HEK293T (cell line): ENCODE results near the gene LACTBL1.

Experiments used
- CTBP1 ChIP-seq: fragments of 450-650 bp; IDR thresholded peaks from 2 replicates; pipeline ENCODE4 v1.6.1; 2016; ENCODE audit warnings: borderline replicate concordance
- ELF4 ChIP-seq: fragments of 450-650 bp; IDR thresholded peaks from 2 replicates; pipeline ENCODE4 v1.6.1; 2017; ENCODE audit warnings: antibody characterized with exemption
- FOXM1 ChIP-seq: fragments of 450-650 bp; IDR thresholded peaks from 2 replicates; pipeline ENCODE4 v1.6.1; 2017; ENCODE audit warnings: mild to moderate bottlenecking, borderline replicate concordance
- HDGF ChIP-seq: fragments of 450-650 bp; IDR thresholded peaks from 2 replicates; pipeline ENCODE4 v1.6.1; 2017; ENCODE audit warnings: antibody characterized with exemption, borderline replicate concordance
- SUZ12 ChIP-seq: fragments of 450-650 bp; IDR thresholded peaks from 2 replicates; pipeline ENCODE4 v1.6.1; 2016; ENCODE audit warnings: mild to moderate bottlenecking
- TARDBP ChIP-seq: fragments of 450-650 bp; IDR thresholded peaks from 2 replicates; pipeline ENCODE4 v1.6.1; 2016
- ZNF384 ChIP-seq: fragments of 450-650 bp; IDR thresholded peaks from 2 replicates; pipeline ENCODE4 v1.6.1; 2016

GRCh38 chr1:22952694-22953056 is 20.0 kb downstream of the LACTBL1 start:
- TF ChIP-seq FOXM1 = no peak
- TF ChIP-seq ELF4 = no peak
- TF ChIP-seq HDGF = no peak
- TF ChIP-seq CTBP1 = no peak
- TF ChIP-seq ZNF384 = no peak
- no peak for TF ChIP-seq SUZ12
- no peak for TF ChIP-seq TARDBP
